Measurements from ENCODE around the gene GRK4. TPM values are rescaled to one million over a fixed set of nuclear protein-coding genes. Genes with fewer than 3 reads are reported as not detected.

Gene GRK4
- total and polyA plus RNA-seq, 2 donors (not counting 1 experiment from before 2014, with no cell fraction given): 0.73 to 2.3 TPM

DNA sequence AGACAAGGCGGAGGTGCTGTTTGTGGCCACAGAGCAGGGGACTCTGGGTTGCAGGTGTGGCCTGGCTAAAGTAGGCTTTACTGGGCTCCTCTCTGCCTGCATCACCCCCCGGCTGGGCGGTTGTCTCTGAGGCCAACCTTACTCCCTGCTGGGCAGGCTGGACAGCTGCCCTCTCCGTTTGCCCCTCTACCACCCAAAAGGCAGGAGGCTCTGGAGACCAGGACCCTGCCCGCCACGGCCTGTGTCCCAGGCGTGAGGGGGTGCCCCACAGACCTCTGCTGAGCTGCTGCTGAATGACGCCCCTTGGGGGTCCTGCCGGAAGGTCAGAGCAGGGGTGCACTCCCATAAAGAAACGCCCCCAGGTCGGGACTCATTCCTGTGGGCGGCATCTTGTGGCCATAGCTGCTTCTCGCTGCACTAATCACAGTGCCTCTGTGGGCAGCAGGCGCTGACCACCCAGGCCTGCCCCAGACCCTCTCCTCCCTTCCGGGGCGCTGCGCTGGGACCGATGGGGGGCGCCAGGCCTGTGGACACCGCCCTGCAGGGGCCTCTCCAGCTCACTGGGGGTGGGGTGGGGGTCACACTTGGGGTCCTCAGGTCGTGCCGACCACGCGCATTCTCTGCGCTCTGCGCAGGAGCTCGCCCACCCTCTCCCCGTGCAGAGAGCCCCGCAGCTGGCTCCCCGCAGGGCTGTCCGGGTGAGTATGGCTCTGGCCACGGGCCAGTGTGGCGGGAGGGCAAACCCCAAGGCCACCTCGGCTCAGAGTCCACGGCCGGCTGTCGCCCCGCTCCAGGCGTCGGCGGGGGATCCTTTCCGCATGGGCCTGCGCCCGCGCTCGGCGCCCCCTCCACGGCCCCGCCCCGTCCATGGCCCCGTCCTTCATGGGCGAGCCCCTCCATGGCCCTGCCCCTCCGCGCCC is 110.0 kb downstream of the GRK4 start:
- Mint-ChIP-seq H3K4me1 (peaks cover 26% of the 10 kb centered on the region), H3K27me3 (no peaks in the 10 kb centered on the region), H3K4me3 (peak overlapping the region; percentile 95), H3K27ac (no peak overlapping the region), H3K9me3 (ENCODE audit: insufficient read depth) (no peaks in the 10 kb centered on the region)
- ATAC-seq (ENCODE audit: low read depth): no peak
- Histone ChIP-seq H3K36me3 (replicated peaks in 1 of 2; ENCODE audit: control extremely low read depth in 1 of 2, control insufficient read depth in 1 of 2, extremely low read depth in 1 of 2, insufficient read depth in 2 of 2, low read length in 1 of 2) (no peaks in the 10 kb centered on the region), H3K79me2 (ENCODE audit: control insufficient read depth, insufficient read depth, low read length) (peaks cover 27% of the 10 kb centered on the region), H3K27me3 (replicated peaks in 1 of 4; ENCODE audit: control extremely low read depth in 1 of 4, control insufficient read depth in 3 of 4, insufficient read depth in 4 of 4, low read length in 3 of 4) (no peaks in the 10 kb centered on the region), H3K4me1 (ENCODE audit: control insufficient read depth in 2 of 2, insufficient read depth in 2 of 2, low read length in 2 of 2) (peaks cover 32 to 43% of the 10 kb centered on the region in 2 donors), H3K27ac (ENCODE audit: low read length in 2 of 2) (peak overlapping the region; percentile 43 to 57), H2AFZ (ENCODE audit: insufficient read depth, low read depth, low read length, poor library complexity, severe bottlenecking) (peak overlapping the region; percentile 77), H3K4me2 (replicated peaks; ENCODE audit: low read depth, low read length, poor library complexity, severe bottlenecking) (peak overlapping the region; percentile 86), H4K20me1 (ENCODE audit: control insufficient read depth, insufficient read depth, low read length, poor library complexity, severe bottlenecking) (peaks cover 17% of the 10 kb centered on the region), H3K9ac (ENCODE audit: low read length) (peak overlapping the region; percentile 70), H3K9me3 (ENCODE audit: control extremely low read depth in 1 of 3, control insufficient read depth in 2 of 3, insufficient read depth in 1 of 3, low read length in 2 of 3) (no peaks in the 10 kb centered on the region), H3K4me3 (ENCODE audit: control extremely low read depth in 1 of 5, extremely low read depth in 1 of 5, insufficient read depth in 1 of 5, low read depth in 2 of 5, low read length in 4 of 5) (peak overlapping the region in 4 of 5 experiments; percentile 58 to 71 (median 64))
- ChIA-PET POLR2A (interaction anchor here (0.6 kb wide), 3 partner anchors 12 to 423 kb away, joined by 3 to 4 read pairs (median 3); no protein-coding TSS in a partner anchor), CTCF (interaction anchor here (1.1 kb wide), 2 partner anchors 14 to 27 kb away, joined by 3 to 4 read pairs; no protein-coding TSS in a partner anchor)
- peak; percentile 39 for DNase-seq
- TF ChIP-seq EZH2 (IDR thresholded peaks at IDR 0.05; ENCODE audit: borderline replicate concordance, insufficient read depth, low read depth, low read length, poor library complexity, severe bottlenecking): no peak
- TF ChIP-seq, protein P1, sequence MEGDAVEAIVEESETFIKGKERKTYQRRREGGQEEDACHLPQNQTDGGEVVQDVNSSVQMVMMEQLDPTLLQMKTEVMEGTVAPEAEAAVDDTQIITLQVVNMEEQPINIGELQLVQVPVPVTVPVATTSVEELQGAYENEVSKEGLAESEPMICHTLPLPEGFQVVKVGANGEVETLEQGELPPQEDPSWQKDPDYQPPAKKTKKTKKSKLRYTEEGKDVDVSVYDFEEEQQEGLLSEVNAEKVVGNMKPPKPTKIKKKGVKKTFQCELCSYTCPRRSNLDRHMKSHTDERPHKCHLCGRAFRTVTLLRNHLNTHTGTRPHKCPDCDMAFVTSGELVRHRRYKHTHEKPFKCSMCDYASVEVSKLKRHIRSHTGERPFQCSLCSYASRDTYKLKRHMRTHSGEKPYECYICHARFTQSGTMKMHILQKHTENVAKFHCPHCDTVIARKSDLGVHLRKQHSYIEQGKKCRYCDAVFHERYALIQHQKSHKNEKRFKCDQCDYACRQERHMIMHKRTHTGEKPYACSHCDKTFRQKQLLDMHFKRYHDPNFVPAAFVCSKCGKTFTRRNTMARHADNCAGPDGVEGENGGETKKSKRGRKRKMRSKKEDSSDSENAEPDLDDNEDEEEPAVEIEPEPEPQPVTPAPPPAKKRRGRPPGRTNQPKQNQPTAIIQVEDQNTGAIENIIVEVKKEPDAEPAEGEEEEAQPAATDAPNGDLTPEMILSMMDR (IDR thresholded peaks at IDR 0.05): no peak
- 18% methylated on average over 48 of the region's 54 CpGs for WGBS (ENCODE audit: insufficient coverage)
- intact Hi-C loops (cut with micrococcal nuclease): loop anchor here (1.0 to 10.0 kb wide), 5 partner anchors 26 to 1489 kb away; partner anchors contain the start of genes ADD1, GRK4, NOP14 and TNIP2
